ENCODE results near the gene SPPL2A. TPM values are rescaled to one million over a fixed set of nuclear protein-coding genes. Genes with fewer than 3 reads are reported as not detected.

Gene SPPL2A
- total RNA-seq, 1 experiment from 2014 or later = 38.6 TPM

- H3K27me3 Mint-ChIP-seq (ENCODE audit: low read depth) = no peaks in the 10 kb centered on the region
- no peak overlapping the region for H3K27ac Mint-ChIP-seq
- POLR2A ChIA-PET = interaction anchor here (0.5 kb wide), 1 partner anchor 476 kb away, joined by 5 read pairs; no protein-coding TSS in a partner anchor
- no peaks in the 10 kb centered on the region for H3K9me3 Mint-ChIP-seq
- H3K4me1 Mint-ChIP-seq = no peaks in the 10 kb centered on the region
- TF ChIP-seq ZNF219 (CRISPR knock-in tag; IDR thresholded peaks at IDR 0.05; ENCODE audit: borderline replicate concordance) (no peak), ARID4B (CRISPR knock-in tag; IDR thresholded peaks at IDR 0.05; ENCODE audit: borderline replicate concordance) (no peak), TEAD1 (CRISPR knock-in tag; IDR thresholded peaks at IDR 0.05) (no peak), ATF2 (CRISPR knock-in tag; IDR thresholded peaks at IDR 0.05; ENCODE audit: borderline replicate concordance, low read depth) (no peak), IRF1 (CRISPR knock-in tag; IDR thresholded peaks at IDR 0.05) (no peak), CREM (CRISPR knock-in tag; IDR thresholded peaks at IDR 0.05) (no peak), SMAD4 (CRISPR knock-in tag; IDR thresholded peaks at IDR 0.05) (no peak), NFE2L1 (CRISPR knock-in tag; IDR thresholded peaks at IDR 0.05) (no peak)
- no peak for ATAC-seq
- H3K36me3 Mint-ChIP-seq = no peaks in the 10 kb centered on the region; the same call in 1 of the 2 replicates
- H3K4me3 Mint-ChIP-seq = no peak overlapping the region
- CTCF ChIA-PET = no interaction called here
- DNase-seq (ENCODE audit: low spot score) = no peak
These were observed 54.9 kb downstream of the SPPL2A start for GRCh38 chr15:50710585-50710984.

- H3K36me3 Mint-ChIP-seq = no peaks in the 10 kb centered on the region; the same call in 1 of the 2 replicates
- ATAC-seq (no peak), DNase-seq (ENCODE audit: low spot score) (no peak)
- H3K27ac Mint-ChIP-seq = no peak overlapping the region
- no peaks in the 10 kb centered on the region for H3K4me1 Mint-ChIP-seq
- H3K27me3 Mint-ChIP-seq (ENCODE audit: low read depth) = no peaks in the 10 kb centered on the region
- POLR2A ChIA-PET = interaction anchor here (0.6 kb wide), 1 partner anchor 179 kb away, joined by 5 read pairs; no protein-coding TSS in a partner anchor
- H3K9me3 Mint-ChIP-seq = no peaks in the 10 kb centered on the region
- CTCF ChIA-PET = no interaction called here
- TF ChIP-seq SOX15 (CRISPR knock-in tag; IDR thresholded peaks at IDR 0.05) (no peak), FOXJ3 (CRISPR knock-in tag; IDR thresholded peaks at IDR 0.05; ENCODE audit: borderline replicate concordance) (no peak), ZNF396 (CRISPR knock-in tag; IDR thresholded peaks at IDR 0.05; ENCODE audit: borderline replicate concordance) (no peak), ZBTB43 (CRISPR knock-in tag; IDR thresholded peaks at IDR 0.05) (no peak), ELF4 (CRISPR knock-in tag; IDR thresholded peaks at IDR 0.05; ENCODE audit: low read depth) (no peak), ERG (CRISPR knock-in tag; IDR thresholded peaks at IDR 0.05) (no peak), CDX4 (CRISPR knock-in tag; IDR thresholded peaks at IDR 0.05; ENCODE audit: borderline replicate concordance) (no peak), GTF2I (CRISPR knock-in tag; conservative IDR thresholded peaks at IDR 0.05) (no peak), HMGXB4 (CRISPR knock-in tag; IDR thresholded peaks at IDR 0.05) (no peak)
- no peak overlapping the region for H3K4me3 Mint-ChIP-seq
These were observed 57.6 kb downstream of the SPPL2A start for GRCh38 chr15:50707878-50708427.

All from WTC11 (cell line).